GM12892 (cell line): ENCODE results near the gene OSBPL5.

Source experiments
- POLR2A ChIP-seq: IDR thresholded peaks from 2 replicates; pipeline ENCODE4 v1.6.1; 2011; ENCODE audit warnings: low read depth, low read length, control low read depth
- POLR2AphosphoS5 ChIP-seq: IDR thresholded peaks from 2 replicates; pipeline ENCODE4 v1.6.1; 2011; ENCODE audit warnings: low read depth, low read length, control low read depth
- TAF1 ChIP-seq: IDR thresholded peaks from 2 replicates; pipeline ENCODE4 v1.6.1; 2011; ENCODE audit warnings: low read depth, mild to moderate bottlenecking, control low read depth, low read length, borderline replicate concordance

DNA sequence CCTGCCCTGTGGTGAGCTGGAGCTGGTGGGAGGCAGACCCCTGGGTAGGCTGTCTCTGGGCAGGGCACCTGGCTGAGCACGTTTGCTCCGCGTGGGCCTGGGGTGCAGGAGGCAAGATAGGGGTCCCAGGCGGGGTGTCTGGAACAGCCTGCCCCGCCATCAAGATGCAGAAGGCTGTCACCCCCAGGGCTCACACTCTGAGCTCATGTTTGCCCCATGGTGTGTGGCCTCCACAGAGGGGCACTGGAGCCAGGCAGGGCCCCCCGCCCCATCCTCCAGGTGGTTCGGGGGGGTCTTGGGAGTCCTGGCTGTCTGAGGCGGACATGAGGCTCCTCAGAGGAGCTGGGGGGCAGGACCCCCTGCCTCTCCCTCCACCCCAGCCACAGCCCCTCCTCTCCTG is 79.0 kb downstream of the OSBPL5 start:
- TF ChIP-seq POLR2A (no peak), POLR2AphosphoS5 (no peak), TAF1 (no peak)
